WTC11 (cell line): ENCODE data around the gene DNAAF3.

Source experiments
- CREB1 ChIP-seq: sonication (generic); formaldehyde crosslinking; IDR thresholded peaks from 2 replicates; pipeline ENCODE4 v1.8.0; 2023; ENCODE audit warnings: mild to moderate bottlenecking, missing genetic modification reagents
- FOXP1 ChIP-seq: sonication (generic); formaldehyde crosslinking; IDR thresholded peaks from 2 replicates; pipeline ENCODE4 v1.8.0; 2022; ENCODE audit warnings: missing genetic modification reagents, mild to moderate bottlenecking, moderate library complexity, borderline replicate concordance
- NR2C2 ChIP-seq: sonication (generic); formaldehyde crosslinking; IDR thresholded peaks from 2 replicates; pipeline ENCODE4 v1.8.0; 2022; ENCODE audit warnings: mild to moderate bottlenecking, missing genetic modification reagents
- TCF7 ChIP-seq: sonication (generic); formaldehyde crosslinking; IDR thresholded peaks from 2 replicates; pipeline ENCODE4 v1.8.0; 2022; ENCODE audit warnings: mild to moderate bottlenecking, low read depth, missing genetic modification reagents, moderate library complexity
- ZBTB21 ChIP-seq: sonication (generic); formaldehyde crosslinking; IDR thresholded peaks from 2 replicates; pipeline ENCODE4 v1.8.1; 2023; ENCODE audit warnings: mild to moderate bottlenecking, missing genetic modification reagents, borderline replicate concordance
- ZNF423 ChIP-seq: fragments of 250-450 bp; sonication (Bioruptor Pico); IDR thresholded peaks from 2 replicates; pipeline ENCODE4 v2.1.2; 2022; ENCODE audit warnings: mild to moderate bottlenecking, moderate library complexity
- TF ChIP-seq, protein P1 (sequence below): sonication (generic); formaldehyde crosslinking; IDR thresholded peaks from 2 replicates; pipeline ENCODE4 v1.8.1; 2023; ENCODE audit warnings: mild to moderate bottlenecking, missing genetic modification reagents, moderate library complexity
- TF ChIP-seq, protein P2 (sequence below): sonication (generic); formaldehyde crosslinking; IDR thresholded peaks from 2 replicates; pipeline ENCODE4 v1.8.0; 2022; ENCODE audit warnings: mild to moderate bottlenecking, missing genetic modification reagents
- TF ChIP-seq, protein P3 (sequence below): fragments of 200-600 bp; IDR thresholded peaks from 2 replicates; pipeline ENCODE4 v1.8.0; 2022; ENCODE audit warnings: antibody characterized with exemption
- TF ChIP-seq, protein P4 (sequence below): fragments of 250-450 bp; sonication (Bioruptor Pico); IDR thresholded peaks from 2 replicates; pipeline ENCODE4 v1.9.0; 2021; ENCODE audit warnings: mild to moderate bottlenecking

DNA sequence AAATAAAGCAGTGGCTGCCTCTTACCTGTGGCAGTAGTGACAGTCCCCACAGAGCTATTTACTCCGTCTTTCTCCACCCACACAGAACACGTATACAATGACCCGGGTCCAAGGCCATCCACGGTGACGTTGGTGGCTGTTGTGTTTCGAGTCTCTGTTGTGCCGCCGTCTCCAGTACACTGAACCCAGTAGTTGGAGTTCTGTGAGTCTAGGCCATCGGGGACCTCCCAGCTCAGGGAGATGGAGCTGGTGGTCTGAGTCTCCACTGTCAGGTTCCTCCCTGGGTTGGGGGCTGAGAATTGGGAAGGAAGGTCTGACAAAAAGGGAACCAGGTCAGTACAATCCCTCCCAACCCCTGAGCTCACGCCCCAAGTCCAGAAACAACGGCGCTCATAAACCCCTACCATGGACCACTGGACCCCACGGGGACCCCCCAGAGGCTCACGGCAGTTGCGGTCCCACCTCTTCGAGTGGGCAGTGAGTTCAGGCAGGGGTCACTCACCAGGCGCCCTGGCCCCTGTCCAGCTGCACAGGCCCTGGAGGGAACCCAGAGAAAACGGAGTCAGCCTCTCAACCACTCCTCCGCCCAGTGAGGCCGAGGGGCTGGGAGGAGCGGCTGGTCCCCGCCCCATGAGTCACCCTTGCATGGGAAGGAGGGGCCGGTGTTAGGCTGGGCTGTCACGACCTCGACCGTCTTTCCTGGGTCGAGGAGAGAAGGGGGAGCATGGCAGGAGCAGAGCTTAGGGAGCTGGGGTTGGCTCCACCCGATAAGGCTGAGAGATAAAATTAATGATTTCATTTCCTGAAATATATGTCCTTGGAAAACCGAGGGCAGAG is 40.5 kb upstream of the DNAAF3 start:
- TF ChIP-seq, protein P1, sequence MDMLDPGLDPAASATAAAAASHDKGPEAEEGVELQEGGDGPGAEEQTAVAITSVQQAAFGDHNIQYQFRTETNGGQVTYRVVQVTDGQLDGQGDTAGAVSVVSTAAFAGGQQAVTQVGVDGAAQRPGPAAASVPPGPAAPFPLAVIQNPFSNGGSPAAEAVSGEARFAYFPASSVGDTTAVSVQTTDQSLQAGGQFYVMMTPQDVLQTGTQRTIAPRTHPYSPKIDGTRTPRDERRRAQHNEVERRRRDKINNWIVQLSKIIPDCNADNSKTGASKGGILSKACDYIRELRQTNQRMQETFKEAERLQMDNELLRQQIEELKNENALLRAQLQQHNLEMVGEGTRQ (CRISPR knock-in tag), result no peak
- TF ChIP-seq, protein P2, sequence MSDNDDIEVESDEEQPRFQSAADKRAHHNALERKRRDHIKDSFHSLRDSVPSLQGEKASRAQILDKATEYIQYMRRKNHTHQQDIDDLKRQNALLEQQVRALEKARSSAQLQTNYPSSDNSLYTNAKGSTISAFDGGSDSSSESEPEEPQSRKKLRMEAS (CRISPR knock-in tag), result no peak
- TF ChIP-seq, protein P3, sequence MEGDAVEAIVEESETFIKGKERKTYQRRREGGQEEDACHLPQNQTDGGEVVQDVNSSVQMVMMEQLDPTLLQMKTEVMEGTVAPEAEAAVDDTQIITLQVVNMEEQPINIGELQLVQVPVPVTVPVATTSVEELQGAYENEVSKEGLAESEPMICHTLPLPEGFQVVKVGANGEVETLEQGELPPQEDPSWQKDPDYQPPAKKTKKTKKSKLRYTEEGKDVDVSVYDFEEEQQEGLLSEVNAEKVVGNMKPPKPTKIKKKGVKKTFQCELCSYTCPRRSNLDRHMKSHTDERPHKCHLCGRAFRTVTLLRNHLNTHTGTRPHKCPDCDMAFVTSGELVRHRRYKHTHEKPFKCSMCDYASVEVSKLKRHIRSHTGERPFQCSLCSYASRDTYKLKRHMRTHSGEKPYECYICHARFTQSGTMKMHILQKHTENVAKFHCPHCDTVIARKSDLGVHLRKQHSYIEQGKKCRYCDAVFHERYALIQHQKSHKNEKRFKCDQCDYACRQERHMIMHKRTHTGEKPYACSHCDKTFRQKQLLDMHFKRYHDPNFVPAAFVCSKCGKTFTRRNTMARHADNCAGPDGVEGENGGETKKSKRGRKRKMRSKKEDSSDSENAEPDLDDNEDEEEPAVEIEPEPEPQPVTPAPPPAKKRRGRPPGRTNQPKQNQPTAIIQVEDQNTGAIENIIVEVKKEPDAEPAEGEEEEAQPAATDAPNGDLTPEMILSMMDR, result no peak
- TF ChIP-seq NR2C2 (CRISPR knock-in tag) (no peak), ZBTB21 (CRISPR knock-in tag) (no peak), CREB1 (CRISPR knock-in tag) (no peak), TCF7 (CRISPR knock-in tag) (no peak), ZNF423 (CRISPR knock-in tag) (no peak), FOXP1 (CRISPR knock-in tag) (no peak)
- TF ChIP-seq, protein P4, sequence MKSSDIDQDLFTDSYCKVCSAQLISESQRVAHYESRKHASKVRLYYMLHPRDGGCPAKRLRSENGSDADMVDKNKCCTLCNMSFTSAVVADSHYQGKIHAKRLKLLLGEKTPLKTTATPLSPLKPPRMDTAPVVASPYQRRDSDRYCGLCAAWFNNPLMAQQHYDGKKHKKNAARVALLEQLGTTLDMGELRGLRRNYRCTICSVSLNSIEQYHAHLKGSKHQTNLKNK, result no peak
